ENCODE data around the gene PET117.

The PET117 gene

DNA sequence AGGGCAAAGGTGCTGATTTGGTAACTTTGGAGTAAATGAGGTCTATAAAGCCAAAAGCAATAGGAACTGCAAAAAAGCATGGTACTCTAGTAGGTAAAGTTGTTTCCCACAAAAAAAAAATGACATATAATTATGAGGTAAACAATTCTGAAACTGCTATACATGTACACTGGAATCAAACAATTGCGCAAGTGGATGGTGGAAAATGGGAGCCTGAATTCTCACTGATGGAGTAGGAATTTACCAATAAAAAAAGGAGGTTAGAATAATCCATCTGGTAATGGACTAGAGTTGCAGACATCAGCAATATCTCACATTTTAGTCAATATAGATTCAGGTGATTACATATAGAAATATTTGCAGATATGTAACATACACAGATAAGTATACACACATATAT lies 5.0 kb upstream of the PET117 start:
- H3K27me3 Mint-ChIP-seq: no peaks in the 10 kb centered on the region
- intact Hi-C loops (cut with micrococcal nuclease): loop anchor here (10.0 kb wide), 1 partner anchor 1398 kb away; the partner anchor contains the start of gene SNRPB2
- H3K27ac Mint-ChIP-seq: no peak overlapping the region
- no peaks in the 10 kb centered on the region for H3K4me1 Mint-ChIP-seq (ENCODE audit: low read depth)
- no peak overlapping the region for H3K4me3 Mint-ChIP-seq
- H3K9me3 Mint-ChIP-seq: no peaks in the 10 kb centered on the region
- H3K36me3 Mint-ChIP-seq (ENCODE audit: low read depth): peaks cover 6% of the 10 kb centered on the region

DNA sequence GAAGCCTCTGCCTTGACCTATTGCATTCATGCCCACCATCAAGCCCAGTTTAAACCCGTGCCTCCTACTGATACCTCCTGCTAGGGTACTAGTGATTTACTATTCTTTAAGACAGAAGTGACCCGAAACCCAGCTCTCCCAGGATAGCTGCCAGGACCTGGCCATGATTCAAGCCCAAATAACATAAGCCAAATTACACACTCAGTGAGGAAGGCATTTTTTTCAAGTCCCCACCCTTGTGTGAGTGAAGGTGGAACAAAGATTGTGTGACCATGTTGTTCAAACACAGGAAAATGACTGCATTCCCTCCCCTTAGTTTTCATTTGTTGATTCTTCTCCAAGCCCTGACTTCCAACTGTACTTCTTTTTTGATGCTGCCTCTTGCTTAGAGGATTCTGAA lies 3.7 kb upstream of the PET117 start:
- H3K27ac Mint-ChIP-seq: no peak overlapping the region
- no peaks in the 10 kb centered on the region for H3K27me3 Mint-ChIP-seq
- intact Hi-C loops (cut with micrococcal nuclease): loop anchor here (10.0 kb wide), 1 partner anchor 1399 kb away; the partner anchor contains the start of gene SNRPB2
- H3K36me3 Mint-ChIP-seq (ENCODE audit: low read depth): peaks cover 7% of the 10 kb centered on the region
- peaks cover 4% of the 10 kb centered on the region for H3K4me1 Mint-ChIP-seq (ENCODE audit: low read depth)
- no peak overlapping the region for H3K4me3 Mint-ChIP-seq
- no peaks in the 10 kb centered on the region for H3K9me3 Mint-ChIP-seq

DNA sequence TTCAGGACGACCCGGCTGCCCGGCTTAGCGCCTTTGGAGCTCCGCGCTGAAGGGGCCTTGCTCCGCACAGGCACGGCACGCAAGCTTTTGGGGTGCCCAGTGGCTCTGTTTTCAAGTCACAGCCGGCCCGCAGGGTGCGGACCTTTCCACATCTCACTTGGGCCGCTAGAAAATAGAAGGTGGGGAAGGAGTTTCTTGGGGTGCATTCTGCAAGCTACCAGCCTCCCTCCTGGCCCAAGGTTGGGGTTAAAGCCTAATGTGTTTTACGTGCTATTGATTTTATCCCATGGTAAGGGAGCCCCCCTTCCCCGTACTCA lies 561 bp downstream of the PET117 start:
- H3K27me3 Mint-ChIP-seq: no peaks in the 10 kb centered on the region
- H3K4me3 Mint-ChIP-seq: peak overlapping the region; percentile 88
- H3K4me1 Mint-ChIP-seq (ENCODE audit: low read depth): peaks cover 16% of the 10 kb centered on the region
- peaks cover 22% of the 10 kb centered on the region for H3K36me3 Mint-ChIP-seq (ENCODE audit: low read depth)
- peak overlapping the region; percentile 94 for H3K27ac Mint-ChIP-seq
- intact Hi-C loops (cut with micrococcal nuclease): loop anchor here (5.0 to 10.0 kb wide), 4 partner anchors 86 to 1403 kb away; partner anchors contain the start of gene SNRPB2
- no peaks in the 10 kb centered on the region for H3K9me3 Mint-ChIP-seq

DNA sequence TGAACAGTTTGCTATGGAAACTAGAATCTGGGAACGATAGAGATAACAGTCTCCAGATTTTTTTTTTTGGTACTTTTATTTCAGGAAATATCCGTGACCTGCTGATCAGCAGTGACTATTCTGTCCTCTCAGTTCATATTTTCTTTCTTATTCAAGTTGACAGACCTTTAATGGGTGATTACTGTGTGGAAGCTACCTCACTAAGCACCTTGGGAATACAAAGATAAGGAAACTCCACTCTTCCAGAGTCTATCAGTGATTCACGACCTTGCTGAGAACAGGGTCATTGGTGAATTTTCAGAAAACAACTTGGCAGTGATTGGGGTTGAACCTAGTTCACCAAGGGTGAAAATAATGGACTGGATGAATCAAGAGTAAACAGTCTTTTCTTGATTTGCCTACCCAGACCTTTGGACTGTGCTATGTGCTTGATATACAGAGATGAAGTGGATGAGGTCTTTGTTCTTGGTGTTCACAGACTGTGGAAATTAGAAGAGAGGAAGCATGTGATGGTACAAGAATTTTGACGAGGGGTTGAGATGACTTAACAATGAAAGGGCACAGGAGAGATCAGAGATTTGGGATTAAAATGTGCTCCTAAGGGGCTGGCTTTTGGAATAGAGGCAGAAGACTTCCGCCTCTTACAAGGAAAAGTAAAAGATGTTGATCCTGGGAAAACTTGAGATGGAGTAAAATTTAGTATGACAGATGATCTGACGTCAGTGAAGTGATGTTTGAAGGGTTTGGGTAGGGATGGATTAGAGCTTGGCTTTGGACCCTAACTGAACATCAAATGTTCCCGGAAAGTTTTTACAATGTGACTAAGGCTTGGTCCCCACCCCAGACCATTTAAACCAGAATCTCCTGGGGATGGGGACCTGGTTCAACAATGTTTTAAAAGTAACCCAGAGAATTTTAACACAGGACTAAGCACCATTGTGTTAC lies 1.2 kb downstream of the PET117 start:
- Mint-ChIP-seq H3K27ac (peak overlapping the region; percentile 94), H3K4me3 (peak overlapping the region; percentile 88), H3K4me1 (ENCODE audit: low read depth) (peaks cover 16% of the 10 kb centered on the region), H3K27me3 (no peaks in the 10 kb centered on the region), H3K9me3 (no peaks in the 10 kb centered on the region), H3K36me3 (ENCODE audit: low read depth) (peaks cover 29% of the 10 kb centered on the region)
- intact Hi-C loops (cut with micrococcal nuclease): loop anchor here (5.0 to 10.0 kb wide), 4 partner anchors 87 to 1404 kb away; partner anchors contain the start of gene SNRPB2

DNA sequence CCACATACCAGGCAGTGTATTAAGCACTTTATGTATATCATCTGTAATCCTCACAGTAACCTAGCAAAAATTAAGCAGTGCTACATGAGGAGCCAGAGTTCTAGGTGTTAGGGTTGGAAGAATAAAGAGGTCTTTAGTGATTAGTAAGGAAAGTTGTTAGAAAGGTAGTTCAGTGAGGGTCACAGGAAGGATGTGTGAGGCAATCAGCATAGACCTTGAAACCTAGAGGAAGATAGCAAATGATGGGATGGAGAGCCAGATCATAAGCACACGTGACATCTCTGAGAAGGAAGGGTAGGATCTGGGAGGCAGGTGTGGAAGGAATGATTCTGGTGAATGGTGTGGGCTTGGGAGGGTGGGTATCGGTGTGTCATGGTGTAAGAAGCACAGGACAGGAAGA lies 2.2 kb downstream of the PET117 start:
- Mint-ChIP-seq H3K27me3 (no peaks in the 10 kb centered on the region), H3K36me3 (ENCODE audit: low read depth) (peaks cover 38% of the 10 kb centered on the region), H3K9me3 (no peaks in the 10 kb centered on the region), H3K4me3 (no peak overlapping the region), H3K27ac (no peak overlapping the region), H3K4me1 (ENCODE audit: low read depth) (peaks cover 16% of the 10 kb centered on the region)
- intact Hi-C loops (cut with micrococcal nuclease): loop anchor here (5.0 to 10.0 kb wide), 4 partner anchors 88 to 1405 kb away; partner anchors contain the start of gene SNRPB2

DNA sequence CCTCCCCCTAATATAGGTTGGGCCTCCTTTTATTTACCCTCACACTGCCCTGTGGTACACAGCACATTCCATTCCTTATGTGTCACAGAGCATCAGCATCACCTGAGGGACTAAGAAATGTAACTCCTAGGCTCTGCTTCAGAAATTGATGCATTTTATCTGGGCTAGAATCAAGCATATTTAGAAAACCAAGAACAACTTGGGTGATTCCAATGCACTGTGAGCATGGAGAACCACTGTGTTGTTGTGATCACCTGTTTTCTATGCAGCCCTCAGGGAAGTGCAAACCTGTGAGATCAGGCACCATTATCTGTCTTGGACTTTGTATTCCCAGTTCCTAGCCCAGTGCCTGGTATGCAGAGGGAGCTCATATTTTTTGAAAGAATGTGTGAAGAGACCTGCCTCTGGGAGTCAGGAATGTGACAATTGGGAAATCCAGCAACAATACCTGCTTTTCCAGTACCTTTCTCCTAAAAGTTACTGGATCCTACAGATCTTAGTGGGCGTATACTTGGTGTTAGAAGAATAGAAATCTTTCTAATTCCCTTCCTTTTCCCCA lies 7.0 kb downstream of the PET117 start:
- intact Hi-C loops (cut with micrococcal nuclease): no loop called here
- H3K9me3 Mint-ChIP-seq: no peaks in the 10 kb centered on the region
- H3K27ac Mint-ChIP-seq: no peak overlapping the region
- H3K4me1 Mint-ChIP-seq (ENCODE audit: low read depth): peaks cover 5% of the 10 kb centered on the region
- no peak overlapping the region for H3K4me3 Mint-ChIP-seq
- H3K27me3 Mint-ChIP-seq: no peaks in the 10 kb centered on the region
- H3K36me3 Mint-ChIP-seq (ENCODE audit: low read depth): peaks cover 54% of the 10 kb centered on the region

DNA sequence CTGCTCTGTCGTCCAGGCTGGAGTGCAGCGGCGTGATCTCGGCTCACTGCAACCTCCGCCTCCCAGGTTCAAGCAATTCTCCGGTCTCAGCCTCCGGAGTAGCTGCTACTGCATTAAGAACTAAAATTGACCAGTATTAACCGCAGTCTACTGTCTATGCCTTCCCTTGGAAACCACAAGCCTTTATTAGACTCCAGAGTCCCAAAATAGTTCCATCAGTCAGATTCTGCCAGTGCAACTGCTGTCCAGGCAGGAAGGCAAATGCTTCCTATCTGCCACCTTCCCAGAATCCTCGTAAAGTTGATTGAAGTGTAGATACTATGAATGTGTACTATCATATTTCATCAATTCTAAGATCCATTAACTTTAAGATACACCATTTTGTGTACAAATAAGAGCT lies 16.7 kb downstream of the PET117 start:
- Mint-ChIP-seq H3K27me3 (no peaks in the 10 kb centered on the region), H3K9me3 (no peaks in the 10 kb centered on the region), H3K27ac (no peak overlapping the region), H3K36me3 (ENCODE audit: low read depth) (peaks cover 88% of the 10 kb centered on the region), H3K4me3 (no peak overlapping the region), H3K4me1 (ENCODE audit: low read depth) (no peaks in the 10 kb centered on the region)
- intact Hi-C loops (cut with micrococcal nuclease): no loop called here

DNA sequence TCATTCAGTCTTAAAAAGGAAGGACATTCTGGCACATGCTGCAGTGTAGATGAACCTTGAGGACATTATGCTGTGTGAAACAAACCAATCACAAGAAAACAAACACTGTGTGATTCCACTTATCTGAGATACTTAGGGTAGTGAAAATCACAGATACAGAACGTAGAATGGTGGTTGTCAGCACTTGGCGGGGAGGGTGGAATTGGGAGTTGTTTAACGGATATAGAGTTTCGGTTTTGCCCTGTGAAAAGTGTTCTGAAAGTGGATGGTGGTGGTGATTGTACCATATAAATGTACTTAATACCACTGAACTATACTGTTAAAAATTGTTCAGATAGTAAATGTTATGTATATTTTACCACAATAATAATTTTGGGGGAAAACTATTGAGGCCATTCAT lies 18.4 kb downstream of the PET117 start:
- H3K9me3 Mint-ChIP-seq: no peaks in the 10 kb centered on the region

DNA sequence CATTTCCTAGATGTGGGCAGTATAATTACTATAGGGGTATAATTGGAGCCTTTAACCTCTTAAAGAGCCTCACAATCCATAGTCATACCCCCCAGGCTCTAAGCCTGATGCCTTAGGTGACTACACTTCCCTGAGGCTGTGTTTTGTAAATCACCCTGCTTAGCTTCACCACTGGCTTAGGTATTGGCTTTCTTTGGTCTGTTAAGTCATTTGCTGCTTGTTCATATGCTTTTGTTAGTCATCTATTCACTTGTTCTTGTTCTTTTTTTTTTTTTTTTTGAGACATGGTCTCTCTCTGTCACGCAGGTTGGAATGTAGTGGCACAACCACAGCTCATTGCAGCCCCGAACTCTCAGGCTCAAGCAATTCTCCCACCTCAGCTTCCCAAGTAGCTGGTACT lies 26.7 kb downstream of the PET117 start:
- no peaks in the 10 kb centered on the region for H3K9me3 Mint-ChIP-seq
- no peak overlapping the region for H3K27ac Mint-ChIP-seq

More for the DNA sequence above, 18.4 kb downstream of the PET117 start:
- no peaks in the 10 kb centered on the region for H3K27me3 Mint-ChIP-seq
- H3K4me3 Mint-ChIP-seq: no peak overlapping the region
- intact Hi-C loops (cut with micrococcal nuclease): no loop called here
- no peaks in the 10 kb centered on the region for H3K4me1 Mint-ChIP-seq (ENCODE audit: low read depth)
- H3K36me3 Mint-ChIP-seq (ENCODE audit: low read depth): peaks cover 85% of the 10 kb centered on the region
- H3K27ac Mint-ChIP-seq: no peak overlapping the region

DNA sequence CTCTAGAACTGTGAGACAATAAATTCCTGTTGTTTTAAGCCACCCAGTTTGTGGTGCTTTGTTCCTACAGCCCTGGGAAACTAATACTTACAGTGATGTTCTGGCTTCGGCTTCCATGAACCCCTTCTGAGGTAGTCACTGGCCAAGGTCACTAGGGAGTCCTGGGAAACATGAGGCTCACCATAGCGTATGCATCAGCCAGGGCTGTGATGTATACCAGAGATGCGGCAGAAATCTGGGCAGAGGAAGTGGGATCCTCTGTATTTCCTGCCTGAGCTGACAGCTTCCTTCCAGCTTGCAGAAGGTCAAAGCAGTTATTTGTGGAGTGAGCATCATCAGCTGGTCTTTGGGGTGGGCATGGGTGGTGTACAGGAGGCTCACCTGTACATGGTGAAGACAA lies 27.9 kb downstream of the PET117 start:
- Mint-ChIP-seq H3K36me3 (ENCODE audit: low read depth) (peaks cover 64% of the 10 kb centered on the region), H3K9me3 (no peaks in the 10 kb centered on the region), H3K27ac (no peak overlapping the region), H3K27me3 (no peaks in the 10 kb centered on the region), H3K4me3 (no peak overlapping the region), H3K4me1 (ENCODE audit: low read depth) (peaks cover 20% of the 10 kb centered on the region)
- intact Hi-C loops (cut with micrococcal nuclease): no loop called here

More for the DNA sequence above, 26.7 kb downstream of the PET117 start:
- Mint-ChIP-seq H3K4me3 (no peak overlapping the region), H3K27me3 (no peaks in the 10 kb centered on the region), H3K4me1 (ENCODE audit: low read depth) (peaks cover 20% of the 10 kb centered on the region), H3K36me3 (ENCODE audit: low read depth) (peaks cover 64% of the 10 kb centered on the region)
- intact Hi-C loops (cut with micrococcal nuclease): no loop called here

DNA sequence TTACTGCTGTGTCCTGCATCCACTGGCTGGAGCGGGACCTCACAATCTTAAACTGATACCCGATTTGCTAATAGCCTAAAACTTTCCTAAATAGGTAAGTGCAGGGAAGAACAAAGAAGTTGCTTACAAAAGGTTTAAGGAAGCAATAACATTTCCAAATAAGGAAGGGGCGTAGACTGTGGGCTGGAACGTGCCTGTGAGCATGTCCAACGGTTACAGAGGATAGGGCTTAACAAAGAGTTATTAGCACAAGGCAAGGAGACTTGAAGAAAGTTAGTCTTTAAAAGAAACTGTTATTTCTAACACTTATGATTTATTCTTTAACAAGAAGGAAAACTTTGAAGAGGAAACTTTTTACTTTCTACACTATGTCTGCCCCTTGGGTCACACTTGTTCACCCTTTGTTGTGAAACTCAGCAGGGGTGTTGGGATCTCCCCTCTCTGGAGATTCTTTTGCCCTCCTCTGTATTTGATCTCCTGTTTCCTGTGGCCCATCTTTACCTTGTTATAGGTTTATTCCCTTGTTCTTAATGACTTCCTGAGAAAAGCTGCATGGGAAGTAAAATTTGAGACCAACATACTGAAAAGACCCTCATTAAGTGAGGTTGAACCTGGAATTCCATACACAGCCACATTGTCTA lies 28.7 kb downstream of the PET117 start:
- Mint-ChIP-seq H3K4me1 (ENCODE audit: low read depth) (peaks cover 20% of the 10 kb centered on the region), H3K4me3 (no peak overlapping the region), H3K36me3 (ENCODE audit: low read depth) (peaks cover 64% of the 10 kb centered on the region), H3K27ac (no peak overlapping the region), H3K9me3 (no peaks in the 10 kb centered on the region), H3K27me3 (no peaks in the 10 kb centered on the region)
- intact Hi-C loops (cut with micrococcal nuclease): no loop called here

DNA sequence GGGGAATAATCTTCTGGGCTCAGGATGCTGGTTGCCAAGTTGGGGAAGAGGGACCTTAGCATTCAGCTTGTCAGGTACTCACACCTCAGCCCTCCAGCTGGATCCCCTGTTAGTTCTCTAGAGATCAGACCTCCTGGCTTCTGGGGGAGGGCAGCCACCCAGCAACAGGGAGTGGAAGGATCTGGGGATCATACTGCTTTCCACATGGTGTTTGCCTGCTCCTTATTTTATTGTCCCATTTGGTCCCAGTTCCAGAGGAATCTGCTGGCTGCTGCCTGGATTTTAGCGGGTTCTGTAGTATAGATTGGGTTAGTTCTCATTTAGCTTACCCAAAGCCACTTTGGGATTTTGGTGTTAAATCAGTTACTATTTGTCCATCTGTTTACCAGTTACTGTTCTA lies 29.3 kb downstream of the PET117 start:
- Mint-ChIP-seq H3K36me3 (ENCODE audit: low read depth) (peaks cover 64% of the 10 kb centered on the region), H3K4me3 (no peak overlapping the region), H3K9me3 (no peaks in the 10 kb centered on the region), H3K27ac (no peak overlapping the region), H3K27me3 (no peaks in the 10 kb centered on the region), H3K4me1 (ENCODE audit: low read depth) (peaks cover 20% of the 10 kb centered on the region)
- intact Hi-C loops (cut with micrococcal nuclease): no loop called here

DNA sequence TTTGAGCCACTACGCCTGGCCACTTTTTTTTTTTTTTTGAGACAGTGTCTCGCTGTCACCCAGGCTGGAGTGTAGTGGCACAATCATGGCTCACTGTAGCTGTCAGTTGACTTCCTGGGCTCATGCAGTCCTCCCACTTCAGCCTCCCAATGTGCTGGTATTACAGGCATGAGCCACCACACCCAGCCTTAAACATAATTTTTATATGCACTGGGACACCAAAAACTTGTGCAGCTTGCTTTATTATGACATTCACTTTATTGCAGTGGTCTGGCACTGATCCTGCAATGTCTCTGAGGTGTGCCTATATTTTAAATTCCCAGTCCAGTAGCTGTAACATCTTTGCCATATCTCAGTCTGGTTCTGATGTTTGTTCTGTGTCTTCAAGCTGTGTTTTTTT lies 34.7 kb downstream of the PET117 start:
- no peak overlapping the region for H3K27ac Mint-ChIP-seq
- H3K36me3 Mint-ChIP-seq (ENCODE audit: low read depth): peaks cover 88% of the 10 kb centered on the region
- intact Hi-C loops (cut with micrococcal nuclease): no loop called here
- no peaks in the 10 kb centered on the region for H3K9me3 Mint-ChIP-seq
- H3K27me3 Mint-ChIP-seq: no peaks in the 10 kb centered on the region
- H3K4me1 Mint-ChIP-seq (ENCODE audit: low read depth): peaks cover 8% of the 10 kb centered on the region
- H3K4me3 Mint-ChIP-seq: no peak overlapping the region
